Panc1 (cell line): ENCODE measurements around the gene TP63. TPM values are rescaled to one million over a fixed set of nuclear protein-coding genes. Genes with fewer than 3 reads are reported as not detected.

Source experiments
- ATAC-seq: fragments of 200-7000 bp; cut with Tn5 transposase; 2 replicates; pipeline ENCODE4 v1.9.1; 2020; ENCODE audit warnings: mild to moderate bottlenecking, moderate library complexity
- BruUV-seq: library from RNA; stranded (reverse); fragments of 400-500 nt; replicated peaks from 2 replicates; lab custom pipeline; 2021; lab: Mats Ljungman, UMichigan
- CTCF ChIA-PET: fragments of 300-600 bp; sonication (Branson Sonifier 250); formaldehyde crosslinking; loops from one replicate; lab custom pipeline; 2022; ENCODE audit warnings: antibody characterized with exemption; lab: Charles Lee
- POLR2A ChIA-PET: fragments of 300-600 bp; sonication (Branson Sonifier 250); formaldehyde crosslinking; loops from one replicate; lab custom pipeline; 2022; ENCODE audit warnings: antibody characterized with exemption; lab: Charles Lee
- DNase-seq: peaks from one replicate; pipeline ENCODE4 v3.0.0-alpha.2; 2010; ENCODE audit warnings: low read depth, low spot score
- H3K27ac ChIP-seq: 2 replicates; pipeline ENCODE4 v1.5.1; 2011; ENCODE audit warnings: mild to moderate bottlenecking, low read length, inconsistent platforms
- H3K27me3 ChIP-seq: fragments of 200-500 bp; sonication (Bioruptor generic); 2 replicates; pipeline ENCODE4 v1.6.0; 2014; ENCODE audit warnings: low read length, inconsistent platforms; ENCODE audit not compliant: control insufficient read depth, insufficient read depth
- H3K36me3 ChIP-seq: fragments of 200-500 bp; sonication (Bioruptor generic); 2 replicates; pipeline ENCODE4 v1.5.1; 2014; ENCODE audit warnings: inconsistent platforms, mild to moderate bottlenecking, low read length, moderate library complexity; ENCODE audit not compliant: control insufficient read depth, insufficient read depth
- H3K4me1 ChIP-seq: 2 replicates; pipeline ENCODE4 v1.5.1; 2011; ENCODE audit warnings: inconsistent platforms, mild to moderate bottlenecking, low read length, moderate library complexity; ENCODE audit not compliant: control insufficient read depth, insufficient read depth
- H3K4me3 ChIP-seq, 2 experiments: 2 replicates each; pipeline ENCODE4 v1.5.1; 2011 to 2012; ENCODE audit warnings: low read depth in 2 of 2, low read length in 2 of 2, mild to moderate bottlenecking in 2 of 2, inconsistent platforms in 1 of 2, moderate library complexity in 1 of 2
- H3K9me3 ChIP-seq: fragments of 200-500 bp; sonication (Bioruptor generic); 2 replicates; pipeline ENCODE4 v1.5.1; 2014; ENCODE audit warnings: low read depth, mild to moderate bottlenecking, inconsistent platforms, low read length, moderate library complexity; ENCODE audit not compliant: control insufficient read depth, insufficient read depth
- POLR2AphosphoS5 ChIP-seq: IDR thresholded peaks from 2 replicates; pipeline ENCODE4 v1.6.1; 2012; ENCODE audit warnings: mild to moderate bottlenecking, low read depth, low read length, moderate library complexity
- SIN3A ChIP-seq: IDR thresholded peaks from 2 replicates; pipeline ENCODE4 v1.6.1; 2012; ENCODE audit warnings: low read depth, mild to moderate bottlenecking, low read length, moderate library complexity, borderline replicate concordance; ENCODE audit not compliant: insufficient read depth
- TCF7L2 ChIP-seq: IDR thresholded peaks from 2 replicates; pipeline ENCODE4 v1.6.1; 2011; ENCODE audit warnings: mild to moderate bottlenecking, low read depth, low read length, inconsistent platforms
- in situ Hi-C: cut with HindIII; loops from 2 replicates; pipeline ENCODE4 v1.10.0; 2016; ENCODE audit warnings: low sequenced_read_pairs, low pct_unique_long_range_greater_than_20kb
- intact Hi-C: fragments of 100-400 bp; cut with micrococcal nuclease; formaldehyde crosslinking; loops from one replicate; pipeline ENCODE4 v1.10.0; 2022; ENCODE audit not compliant: unreplicated experiment
- total RNA-seq: library from RNA; stranded (reverse); gene quantifications from one replicate; pipeline ENCODE4 v1.2.1, GENCODE V29; 2021; ENCODE audit not compliant: unreplicated experiment
- TF ChIP-seq, protein P1 (sequence below), 2 experiments: IDR thresholded peaks; 2 replicates each; pipeline ENCODE4 v1.6.1; 2011 to 2012; ENCODE audit warnings: low read depth in 2 of 2, control low read depth in 1 of 2, low read length in 1 of 2, mild to moderate bottlenecking in 1 of 2, moderate library complexity in 1 of 2; ENCODE audit not compliant: insufficient read depth in 1 of 2
- TF ChIP-seq, protein P2 (sequence below): fragments of 450-650 bp; IDR thresholded peaks from 2 replicates; pipeline ENCODE4 v1.5.1; 2017; ENCODE audit warnings: mild to moderate bottlenecking

Gene TP63
- total RNA-seq, 1 experiment from 2014 or later, result 0.51 TPM

DNA sequence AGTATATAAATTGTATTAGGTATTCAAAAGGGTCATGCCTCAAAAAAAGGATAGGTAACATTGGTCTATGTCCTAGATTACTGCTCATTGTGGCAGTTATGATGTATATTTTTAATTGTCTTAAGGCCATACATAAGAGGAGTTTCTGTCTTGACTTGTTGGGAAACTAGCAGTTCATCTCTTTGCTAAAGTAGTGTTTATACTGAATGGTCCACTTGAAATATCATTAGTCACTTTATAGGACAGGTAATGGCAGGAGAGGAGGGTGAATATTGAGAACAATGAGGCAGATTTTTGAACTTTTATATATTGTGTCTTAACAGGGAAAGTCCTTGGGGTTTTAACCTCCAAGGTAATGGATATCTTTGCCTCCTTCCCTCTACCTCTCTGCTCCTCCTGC, 58.4 kb downstream of the TP63 start:
- no peak for DNase-seq
- no peak for ATAC-seq
- TF ChIP-seq POLR2AphosphoS5 (no peak), SIN3A (no peak), TCF7L2 (no peak)
- TF ChIP-seq, protein P1, sequence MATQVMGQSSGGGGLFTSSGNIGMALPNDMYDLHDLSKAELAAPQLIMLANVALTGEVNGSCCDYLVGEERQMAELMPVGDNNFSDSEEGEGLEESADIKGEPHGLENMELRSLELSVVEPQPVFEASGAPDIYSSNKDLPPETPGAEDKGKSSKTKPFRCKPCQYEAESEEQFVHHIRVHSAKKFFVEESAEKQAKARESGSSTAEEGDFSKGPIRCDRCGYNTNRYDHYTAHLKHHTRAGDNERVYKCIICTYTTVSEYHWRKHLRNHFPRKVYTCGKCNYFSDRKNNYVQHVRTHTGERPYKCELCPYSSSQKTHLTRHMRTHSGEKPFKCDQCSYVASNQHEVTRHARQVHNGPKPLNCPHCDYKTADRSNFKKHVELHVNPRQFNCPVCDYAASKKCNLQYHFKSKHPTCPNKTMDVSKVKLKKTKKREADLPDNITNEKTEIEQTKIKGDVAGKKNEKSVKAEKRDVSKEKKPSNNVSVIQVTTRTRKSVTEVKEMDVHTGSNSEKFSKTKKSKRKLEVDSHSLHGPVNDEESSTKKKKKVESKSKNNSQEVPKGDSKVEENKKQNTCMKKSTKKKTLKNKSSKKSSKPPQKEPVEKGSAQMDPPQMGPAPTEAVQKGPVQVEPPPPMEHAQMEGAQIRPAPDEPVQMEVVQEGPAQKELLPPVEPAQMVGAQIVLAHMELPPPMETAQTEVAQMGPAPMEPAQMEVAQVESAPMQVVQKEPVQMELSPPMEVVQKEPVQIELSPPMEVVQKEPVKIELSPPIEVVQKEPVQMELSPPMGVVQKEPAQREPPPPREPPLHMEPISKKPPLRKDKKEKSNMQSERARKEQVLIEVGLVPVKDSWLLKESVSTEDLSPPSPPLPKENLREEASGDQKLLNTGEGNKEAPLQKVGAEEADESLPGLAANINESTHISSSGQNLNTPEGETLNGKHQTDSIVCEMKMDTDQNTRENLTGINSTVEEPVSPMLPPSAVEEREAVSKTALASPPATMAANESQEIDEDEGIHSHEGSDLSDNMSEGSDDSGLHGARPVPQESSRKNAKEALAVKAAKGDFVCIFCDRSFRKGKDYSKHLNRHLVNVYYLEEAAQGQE (IDR thresholded peaks at IDR 0.05; ENCODE audit: insufficient read depth in 1 of 2, low read depth in 2 of 2, low read length in 1 of 2), result no peak
- TF ChIP-seq, protein P2, sequence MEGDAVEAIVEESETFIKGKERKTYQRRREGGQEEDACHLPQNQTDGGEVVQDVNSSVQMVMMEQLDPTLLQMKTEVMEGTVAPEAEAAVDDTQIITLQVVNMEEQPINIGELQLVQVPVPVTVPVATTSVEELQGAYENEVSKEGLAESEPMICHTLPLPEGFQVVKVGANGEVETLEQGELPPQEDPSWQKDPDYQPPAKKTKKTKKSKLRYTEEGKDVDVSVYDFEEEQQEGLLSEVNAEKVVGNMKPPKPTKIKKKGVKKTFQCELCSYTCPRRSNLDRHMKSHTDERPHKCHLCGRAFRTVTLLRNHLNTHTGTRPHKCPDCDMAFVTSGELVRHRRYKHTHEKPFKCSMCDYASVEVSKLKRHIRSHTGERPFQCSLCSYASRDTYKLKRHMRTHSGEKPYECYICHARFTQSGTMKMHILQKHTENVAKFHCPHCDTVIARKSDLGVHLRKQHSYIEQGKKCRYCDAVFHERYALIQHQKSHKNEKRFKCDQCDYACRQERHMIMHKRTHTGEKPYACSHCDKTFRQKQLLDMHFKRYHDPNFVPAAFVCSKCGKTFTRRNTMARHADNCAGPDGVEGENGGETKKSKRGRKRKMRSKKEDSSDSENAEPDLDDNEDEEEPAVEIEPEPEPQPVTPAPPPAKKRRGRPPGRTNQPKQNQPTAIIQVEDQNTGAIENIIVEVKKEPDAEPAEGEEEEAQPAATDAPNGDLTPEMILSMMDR, result no peak

DNA sequence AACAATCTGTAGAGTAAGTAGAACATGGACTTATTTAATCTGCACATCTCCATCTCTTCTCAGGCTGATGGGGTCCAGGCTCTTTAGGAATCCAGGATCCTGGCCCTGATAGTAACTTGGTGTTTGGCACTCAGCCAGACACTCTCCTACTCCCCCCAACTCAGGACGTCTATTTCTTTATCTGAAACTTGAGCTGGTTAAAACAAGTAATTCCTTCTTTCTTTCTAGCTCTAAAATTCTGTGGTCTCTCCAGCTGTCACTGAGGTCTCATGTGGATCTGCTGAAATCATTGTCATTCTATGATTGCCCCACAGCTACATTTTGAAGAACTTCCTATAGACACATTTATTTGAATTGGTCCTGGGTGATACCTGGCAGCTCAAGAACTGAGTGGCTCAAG, 59.0 kb downstream of the TP63 start:
- Histone ChIP-seq H3K27me3 (no peaks in the 10 kb centered on the region), H3K4me1 (no peaks in the 10 kb centered on the region), H3K4me3 (no peak overlapping the region), H3K9me3 (no peaks in the 10 kb centered on the region), H3K36me3 (no peaks in the 10 kb centered on the region), H3K27ac (no peak overlapping the region)
- DNase-seq, result no peak
- intact Hi-C loops, result no loop called here
- in situ Hi-C loops, result no loop called here
- TF ChIP-seq POLR2AphosphoS5 (no peak), TCF7L2 (no peak), SIN3A (no peak)
- TF ChIP-seq, protein P1 (IDR thresholded peaks at IDR 0.05; ENCODE audit: insufficient read depth in 1 of 2, low read depth in 2 of 2, low read length in 1 of 2), result no peak
- TF ChIP-seq, protein P2, result no peak
- POLR2A ChIA-PET, result interaction anchor here (0.6 kb wide), 1 partner anchor 1956 kb away, joined by 3 read pairs; no protein-coding TSS in a partner anchor
- BruUV-seq, result no TSS peak
- ATAC-seq, result no peak
- CTCF ChIA-PET, result no interaction called here

More for the DNA sequence above, 58.4 kb downstream of the TP63 start:
- Histone ChIP-seq H3K36me3 (no peaks in the 10 kb centered on the region), H3K9me3 (no peaks in the 10 kb centered on the region), H3K4me1 (no peaks in the 10 kb centered on the region), H3K27me3 (no peaks in the 10 kb centered on the region), H3K27ac (no peak overlapping the region), H3K4me3 (no peak overlapping the region)
- ChIA-PET POLR2A (interaction anchor here (0.6 kb wide), 1 partner anchor 1955 kb away, joined by 3 read pairs; no protein-coding TSS in a partner anchor), CTCF (no interaction called here)
- intact Hi-C loops, result no loop called here
- no TSS peak for BruUV-seq
- in situ Hi-C loops, result no loop called here
